HG02943 (cell line): ENCODE results near the gene NIM1K.
"Not testable (repeated sequence)": the region's sequence is repeated elsewhere in the genome, so short reads cannot be mapped to it uniquely, and the experiment has no call there.

Experiments
- ATAC-seq: cut with Tn5 transposase; IDR thresholded peaks from one replicate; pipeline ENCODE4 v1.9.1; 2021; ENCODE audit warnings: mild to moderate bottlenecking, low read depth, moderate library complexity; ENCODE audit not compliant: unreplicated experiment

NIM1K gene

GRCh38 chr5:43274435-43275114 lies 82.5 kb downstream of the NIM1K start:
- ATAC-seq: no peak

- ATAC-seq: no peak
Observed at GRCh38 chr5:43275391-43275790, 83.4 kb downstream of the NIM1K start.

GRCh38 chr5:43279548-43280274 lies 87.7 kb downstream of the NIM1K start:
- no peak for ATAC-seq

GRCh38 chr5:43281840-43282658 lies 90.0 kb downstream of the NIM1K start:
- ATAC-seq: no peak

GRCh38 chr5:43286623-43287022 lies 94.6 kb downstream of the NIM1K start:
- ATAC-seq: no peak

- ATAC-seq: no peak
Observed at GRCh38 chr5:43287493-43287892, 95.5 kb downstream of the NIM1K start.

- ATAC-seq: no peak
Observed at GRCh38 chr5:43288269-43288831, 96.3 kb downstream of the NIM1K start.

- no peak for ATAC-seq
Observed at GRCh38 chr5:43290726-43291125, 98.7 kb downstream of the NIM1K start.

- ATAC-seq: no peak
Observed at GRCh38 chr5:43294226-43294625, 102.2 kb downstream of the NIM1K start.

GRCh38 chr5:43295202-43295601 lies 103.2 kb downstream of the NIM1K start:
- no peak for ATAC-seq

- ATAC-seq: no peak
Observed at GRCh38 chr5:43296835-43297234, 104.8 kb downstream of the NIM1K start.

GRCh38 chr5:43298443-43298842 lies 106.4 kb downstream of the NIM1K start:
- no peak for ATAC-seq

- no peak for ATAC-seq
Observed at GRCh38 chr5:43300112-43300511, 108.1 kb downstream of the NIM1K start.

- no peak for ATAC-seq
Observed at GRCh38 chr5:43301653-43302091, 109.6 kb downstream of the NIM1K start.

- ATAC-seq: no peak
Observed at GRCh38 chr5:43302481-43302880, 110.5 kb downstream of the NIM1K start.

GRCh38 chr5:43303242-43303641 lies 111.2 kb downstream of the NIM1K start:
- ATAC-seq: no peak

- ATAC-seq: no peak
Observed at GRCh38 chr5:43304525-43304924, 112.5 kb downstream of the NIM1K start.

- no peak for ATAC-seq
Observed at GRCh38 chr5:43305948-43306565, 114.0 kb downstream of the NIM1K start.

GRCh38 chr5:43306954-43307353 lies 114.9 kb downstream of the NIM1K start:
- not testable (repeated sequence) for ATAC-seq

- no peak for ATAC-seq
Observed at GRCh38 chr5:43309122-43309521, 117.1 kb downstream of the NIM1K start.
